Activated CD4-positive, alpha-beta T cell treated with anti-CD3 and anti-CD28 coated beads, Interleukin-2, amount 50 U/mL, for 48 hours (primary cell): ENCODE results near the gene C1orf185.
"Not testable (repeated sequence)": the region's sequence is repeated elsewhere in the genome, so short reads cannot be mapped to it uniquely, and the experiment has no call there.

Experiments used
- DNase-seq, 2 experiments: peaks; one replicate each; pipeline ENCODE4 v3.0.0-alpha.2; 2020

C1orf185 gene

DNA sequence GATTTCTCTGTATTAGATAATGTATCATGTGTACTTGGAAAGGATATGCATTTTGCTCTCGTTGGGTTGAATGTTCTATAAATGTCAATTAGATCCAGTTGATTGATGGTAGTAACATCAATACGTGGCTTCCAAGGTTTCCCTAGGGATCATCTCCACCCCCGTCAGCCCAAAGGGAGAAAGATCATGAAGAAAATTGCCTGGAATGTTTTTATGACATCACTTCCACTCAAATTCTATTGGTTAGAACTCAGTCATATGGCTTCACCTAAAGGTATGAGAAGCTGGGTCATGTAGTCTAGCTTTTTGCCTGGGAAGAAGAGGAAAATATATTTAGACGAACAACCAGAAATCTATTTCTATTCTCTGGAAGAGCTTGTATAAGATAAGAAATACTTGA is at the start of gene C1orf185:
Gene C1orf185 (plus strand): TSS at position 253 of the 400 bp plus-strand sequence. CDS start 6 bp downstream, at position 259.
- DNase-seq, result no peak

GRCh38 chr1:51058858-51059257 is 43.2 kb upstream of the C1orf185 start:
- DNase-seq, result no peak

- DNase-seq, result no peak
These were observed 40.7 kb upstream of the C1orf185 start for GRCh38 chr1:51061231-51061918.

DNA sequence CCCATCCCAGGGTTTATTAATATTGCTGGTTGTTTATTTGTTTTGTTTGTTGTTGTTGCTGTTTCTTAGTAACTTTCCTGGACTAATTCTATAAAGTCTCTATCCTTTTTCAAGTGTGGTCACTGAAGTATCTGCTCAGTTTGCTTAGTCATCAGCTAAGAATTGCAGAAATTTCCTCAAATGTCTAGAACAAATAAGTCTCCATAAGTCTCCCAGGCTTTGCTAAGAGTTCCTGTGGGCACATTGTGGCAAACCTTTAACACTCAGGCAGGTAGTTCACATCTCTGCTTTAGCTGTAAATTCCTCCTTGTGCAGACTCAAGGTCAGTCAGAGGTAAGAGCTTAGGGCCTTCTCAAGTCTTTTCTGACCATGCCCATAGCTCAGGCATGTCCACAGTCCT is 38.9 kb upstream of the C1orf185 start:
- DNase-seq, result no peak

- no peak for DNase-seq
These were observed 32.0 kb upstream of the C1orf185 start for GRCh38 chr1:51070011-51070410.

DNA sequence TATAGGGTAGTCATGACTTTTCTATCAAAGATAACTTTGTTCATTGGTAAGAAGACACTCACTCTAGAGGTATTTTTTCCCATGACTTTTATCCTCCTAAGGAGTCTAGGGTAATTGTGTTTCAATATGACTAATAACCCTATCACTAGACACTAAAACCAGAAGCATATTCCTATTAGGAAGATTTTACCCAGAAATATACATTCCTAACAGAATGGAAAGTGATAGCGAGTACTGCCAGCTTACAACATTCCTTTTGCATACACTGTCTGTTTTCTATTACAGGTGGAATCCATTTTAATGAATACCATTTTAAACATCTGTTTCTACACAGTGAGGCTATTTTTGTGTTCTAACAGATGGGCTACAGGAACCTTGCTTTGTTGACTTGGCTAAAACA is 31.4 kb upstream of the C1orf185 start:
- no peak for DNase-seq

DNA sequence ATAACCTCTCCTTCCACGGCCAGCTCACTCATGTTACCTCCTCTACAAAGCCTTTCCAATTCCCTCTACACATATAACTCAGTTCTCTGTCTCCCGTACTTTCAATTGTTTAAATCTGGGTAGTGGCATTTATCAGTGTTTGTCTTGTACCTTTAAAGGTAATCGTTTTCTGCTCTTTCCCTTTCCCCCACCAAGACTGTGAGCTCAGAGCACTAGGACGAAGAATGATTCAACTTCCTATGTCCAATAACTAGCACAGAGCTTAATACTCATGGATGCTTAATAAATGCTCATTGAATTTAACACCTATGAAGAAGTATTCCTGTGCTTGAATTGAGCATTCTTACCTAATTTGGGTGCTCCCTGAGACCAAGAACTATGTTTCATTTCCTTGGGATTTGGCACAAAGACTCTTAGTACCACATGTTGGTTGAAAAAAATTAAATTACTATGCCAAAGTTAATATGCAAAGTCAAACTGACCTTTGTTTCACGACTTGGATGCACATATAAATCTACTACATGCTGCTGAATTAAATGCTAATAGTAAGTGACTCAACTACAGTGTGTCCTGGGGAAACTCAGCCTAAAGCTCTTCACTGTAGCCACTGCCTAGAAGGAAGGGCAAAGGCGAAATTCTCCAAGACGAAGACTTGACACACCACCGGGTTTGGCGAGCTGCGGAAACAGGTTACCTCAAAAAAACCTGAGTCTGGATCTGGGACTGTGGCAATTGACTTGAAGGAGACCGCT is 30.6 kb upstream of the C1orf185 start:
- DNase-seq, result no peak

GRCh38 chr1:51072043-51072439 is 30.0 kb upstream of the C1orf185 start:
- DNase-seq, result no peak

GRCh38 chr1:51072651-51073050 is 29.4 kb upstream of the C1orf185 start:
- no peak for DNase-seq

DNA sequence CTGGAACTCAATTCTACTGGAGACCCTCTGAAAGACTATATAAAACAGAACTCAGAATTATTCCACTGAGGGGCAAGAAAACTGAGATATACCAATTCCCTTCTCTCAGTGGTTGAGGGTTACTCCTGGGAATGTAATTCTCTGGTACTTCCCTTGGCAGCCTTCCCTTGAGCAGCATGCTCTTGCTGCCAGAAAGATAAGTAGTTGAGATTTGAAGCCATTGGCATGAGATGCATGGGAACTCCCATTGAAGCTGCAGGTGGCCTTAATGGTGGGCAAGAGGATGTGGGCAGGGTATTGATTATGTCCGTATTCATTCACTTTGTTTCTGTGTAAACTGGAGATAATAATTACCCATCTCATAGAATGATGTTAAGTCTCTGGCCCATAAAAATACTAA is 28.6 kb upstream of the C1orf185 start:
- DNase-seq, result no peak

GRCh38 chr1:51086496-51087271 is 15.3 kb upstream of the C1orf185 start:
- no peak for DNase-seq

DNA sequence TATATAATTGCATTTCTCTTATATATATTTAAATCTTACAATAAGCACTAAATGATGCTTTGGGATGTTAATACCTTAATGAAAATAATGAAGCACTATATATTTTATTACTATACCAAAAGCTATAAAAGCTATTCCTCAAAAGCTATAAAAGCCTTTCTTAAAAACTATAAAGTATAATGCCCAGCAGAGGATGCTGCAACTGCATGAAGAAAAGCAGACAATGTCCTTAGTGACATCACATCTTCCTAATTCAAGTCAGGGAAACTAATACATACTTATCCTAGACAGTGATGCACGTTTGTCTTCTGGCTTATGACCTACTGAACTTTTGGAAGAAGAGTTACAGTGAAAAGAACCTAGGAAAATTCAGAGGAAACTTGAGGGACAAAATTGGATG is 13.6 kb upstream of the C1orf185 start:
- no peak for DNase-seq

DNA sequence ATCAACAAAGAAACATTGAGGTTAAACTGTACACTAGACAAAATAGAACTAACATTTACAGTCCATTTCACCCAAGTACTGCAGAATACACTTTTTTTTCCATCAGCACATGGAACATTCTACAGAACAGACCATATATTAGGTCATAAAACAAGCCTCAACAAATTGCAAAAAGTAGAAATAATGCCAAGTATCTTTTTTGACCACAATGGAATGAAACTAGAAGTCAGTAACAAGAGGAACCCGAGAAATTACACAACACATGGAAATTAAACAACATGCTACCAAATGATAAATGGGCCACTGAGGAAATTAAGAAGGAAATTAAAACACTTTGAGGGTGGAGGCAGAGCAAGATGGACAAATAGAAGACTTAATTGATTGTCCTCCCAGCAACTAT is 8.4 kb upstream of the C1orf185 start:
- no peak for DNase-seq

GRCh38 chr1:51097171-51097570 is 4.9 kb upstream of the C1orf185 start:
- DNase-seq, result no peak

DNA sequence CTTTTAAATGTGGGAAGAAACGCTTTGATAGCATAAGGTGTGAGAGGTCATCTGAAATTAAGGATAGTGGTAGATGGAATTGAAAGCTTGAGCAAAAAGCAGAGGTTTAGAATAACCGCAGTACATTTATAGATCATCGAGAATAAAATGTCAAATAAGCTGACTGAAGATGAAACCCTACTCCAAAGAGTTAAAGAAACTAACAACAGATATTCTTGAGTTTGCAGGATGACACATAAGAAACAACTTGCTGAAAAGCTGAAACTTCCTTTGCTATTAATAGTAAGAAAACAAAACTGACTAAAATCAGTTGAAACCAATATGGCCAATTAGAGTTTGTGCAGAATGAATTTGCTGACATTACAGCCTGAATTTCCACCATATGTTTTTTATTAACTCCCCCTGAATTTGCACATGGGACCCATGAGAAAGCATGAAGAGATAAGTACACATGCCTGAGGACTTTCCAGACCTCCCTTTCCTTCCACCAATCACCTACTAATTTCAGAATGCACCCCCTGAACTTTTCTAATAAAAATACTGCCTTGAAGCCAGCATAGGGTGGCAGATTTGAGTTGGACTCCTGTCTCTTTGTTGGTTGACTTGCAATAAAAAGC is 1.7 kb upstream of the C1orf185 start:
- no peak for DNase-seq

GRCh38 chr1:51114137-51114536 is 12.1 kb downstream of the C1orf185 start:
- no peak for DNase-seq

DNA sequence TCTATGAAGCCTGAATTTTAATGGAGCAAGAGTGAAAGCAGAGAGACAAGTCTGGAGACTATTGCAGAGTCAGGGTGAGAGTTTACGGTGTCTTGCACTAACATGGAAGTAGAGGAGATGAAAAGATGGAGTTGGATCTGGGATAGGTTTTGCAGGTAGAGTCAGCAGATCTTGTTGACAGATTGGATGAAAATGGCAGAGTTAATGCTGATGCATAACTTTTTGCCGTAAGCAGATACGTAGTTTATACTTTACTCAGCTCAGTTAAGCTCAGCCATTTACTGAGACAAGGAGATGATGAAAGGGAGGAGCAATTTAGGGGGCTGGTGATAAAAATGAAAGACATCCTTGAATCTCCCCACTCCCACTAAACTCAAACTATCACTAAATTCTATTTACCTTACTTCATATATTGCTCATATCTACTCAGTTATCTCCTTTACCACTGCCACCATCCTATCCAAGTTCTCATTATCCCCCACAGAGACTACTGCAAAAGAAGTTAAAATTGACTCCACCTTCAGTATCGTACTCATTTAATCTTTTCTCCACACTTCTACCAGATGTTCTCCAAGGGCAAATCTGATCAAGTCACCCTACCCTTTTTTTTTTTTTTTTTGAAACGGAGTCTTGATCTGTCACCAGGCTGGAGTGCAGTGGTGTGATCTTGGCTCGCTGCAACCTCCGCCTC is 13.8 kb downstream of the C1orf185 start:
- DNase-seq, result no peak

GRCh38 chr1:51119331-51119730 is 17.3 kb downstream of the C1orf185 start:
- DNase-seq, result no peak

GRCh38 chr1:51120629-51121028 is 18.6 kb downstream of the C1orf185 start:
- no peak for DNase-seq

DNA sequence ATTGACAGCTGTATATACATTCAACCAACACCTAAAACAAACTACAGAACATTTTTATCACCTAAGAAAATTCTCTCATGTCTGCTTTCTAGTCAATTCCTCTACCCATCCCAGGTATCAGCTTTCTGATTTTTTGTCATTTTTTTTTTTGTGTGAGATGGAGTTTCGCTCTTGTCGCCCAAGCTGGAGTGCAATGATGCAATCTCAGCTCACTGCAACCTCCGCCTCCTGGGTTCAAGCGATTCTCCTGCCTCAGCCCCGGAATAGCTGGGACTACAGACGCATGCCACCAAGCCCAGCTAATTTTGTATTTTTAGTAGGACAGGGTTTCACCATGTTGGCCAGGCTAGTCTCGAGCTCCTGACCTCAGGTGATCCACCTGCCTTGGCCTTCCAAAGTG is 25.1 kb downstream of the C1orf185 start:
- not testable (repeated sequence) for DNase-seq

DNA sequence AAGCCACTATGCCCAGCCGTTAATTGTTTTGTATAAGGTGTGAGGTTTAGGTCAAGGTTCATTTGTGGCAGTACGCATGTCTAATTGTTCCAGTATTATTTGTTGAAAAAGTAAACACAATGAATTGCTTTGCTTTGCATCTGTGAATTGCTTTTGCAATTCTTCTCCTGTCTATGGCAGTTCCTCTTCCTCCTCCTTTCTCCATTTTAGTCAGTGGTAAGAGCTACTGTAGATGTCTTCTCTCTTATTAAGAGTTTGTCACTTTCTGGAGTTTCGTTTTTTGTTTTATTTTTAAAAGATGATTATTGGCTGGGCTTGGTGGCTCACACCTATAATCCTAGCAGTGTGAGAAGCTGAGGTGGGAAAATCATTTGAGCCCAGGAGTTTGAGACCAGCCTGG is 29.2 kb downstream of the C1orf185 start:
- DNase-seq, result no peak

DNA sequence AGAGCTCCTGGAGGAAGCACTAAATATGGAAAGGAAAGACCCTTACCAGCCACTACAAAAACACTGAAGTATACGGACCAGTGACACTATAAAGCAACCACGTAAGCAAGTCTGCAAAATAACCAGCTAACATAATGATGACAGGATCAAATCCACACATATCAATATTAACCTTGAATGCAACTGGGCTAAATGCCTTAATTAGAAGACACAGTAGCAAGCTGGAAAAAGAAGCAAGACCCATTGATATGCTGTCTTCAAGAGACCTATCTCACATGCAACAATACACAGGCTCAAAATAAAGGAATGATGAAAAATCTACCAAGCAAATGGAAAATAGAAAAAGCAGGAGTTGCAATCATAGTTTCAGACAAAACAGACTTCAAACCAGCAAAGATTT is 31.0 kb downstream of the C1orf185 start:
- no peak for DNase-seq

DNA sequence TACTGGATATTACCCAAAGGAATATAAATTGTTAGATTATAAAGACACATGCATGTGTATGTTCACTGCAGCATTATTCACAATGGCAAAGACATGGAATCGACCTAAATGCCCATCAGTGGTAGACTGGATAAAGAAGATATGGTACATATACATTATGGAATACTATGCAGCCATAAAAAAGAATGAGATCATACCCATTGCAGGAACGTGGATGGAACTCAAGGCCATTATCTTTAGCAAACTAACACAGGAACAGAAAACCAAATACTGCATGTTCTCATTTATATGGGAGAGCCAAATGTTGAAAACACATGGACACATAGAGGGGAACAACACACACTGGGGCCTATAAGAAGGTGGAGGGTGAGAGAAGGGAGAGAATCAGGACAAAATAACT is 35.7 kb downstream of the C1orf185 start:
- DNase-seq, result not testable (repeated sequence)
